Hematopoietic multipotent progenitor cell (in vitro differentiated cells): ENCODE results near the gene HOXA5. TPM values are rescaled to one million over a fixed set of nuclear protein-coding genes. Genes with fewer than 3 reads are reported as not detected.

Source experiments
- DNase-seq, 3 donors: peaks; one replicate each; pipeline ENCODE4 v3.0.0-alpha.2; 2011 to 2015; ENCODE audit warnings: low read depth in 2 of 3, low spot score in 2 of 3
- total RNA-seq: library from RNA; depleted of rRNA; stranded (reverse); fragments of >200 nt; gene quantifications from one replicate; pipeline ENCODE4 v1.2.3, GENCODE V29; 2012

HOXA5 gene
- 30.4 TPM for total RNA-seq

DNA sequence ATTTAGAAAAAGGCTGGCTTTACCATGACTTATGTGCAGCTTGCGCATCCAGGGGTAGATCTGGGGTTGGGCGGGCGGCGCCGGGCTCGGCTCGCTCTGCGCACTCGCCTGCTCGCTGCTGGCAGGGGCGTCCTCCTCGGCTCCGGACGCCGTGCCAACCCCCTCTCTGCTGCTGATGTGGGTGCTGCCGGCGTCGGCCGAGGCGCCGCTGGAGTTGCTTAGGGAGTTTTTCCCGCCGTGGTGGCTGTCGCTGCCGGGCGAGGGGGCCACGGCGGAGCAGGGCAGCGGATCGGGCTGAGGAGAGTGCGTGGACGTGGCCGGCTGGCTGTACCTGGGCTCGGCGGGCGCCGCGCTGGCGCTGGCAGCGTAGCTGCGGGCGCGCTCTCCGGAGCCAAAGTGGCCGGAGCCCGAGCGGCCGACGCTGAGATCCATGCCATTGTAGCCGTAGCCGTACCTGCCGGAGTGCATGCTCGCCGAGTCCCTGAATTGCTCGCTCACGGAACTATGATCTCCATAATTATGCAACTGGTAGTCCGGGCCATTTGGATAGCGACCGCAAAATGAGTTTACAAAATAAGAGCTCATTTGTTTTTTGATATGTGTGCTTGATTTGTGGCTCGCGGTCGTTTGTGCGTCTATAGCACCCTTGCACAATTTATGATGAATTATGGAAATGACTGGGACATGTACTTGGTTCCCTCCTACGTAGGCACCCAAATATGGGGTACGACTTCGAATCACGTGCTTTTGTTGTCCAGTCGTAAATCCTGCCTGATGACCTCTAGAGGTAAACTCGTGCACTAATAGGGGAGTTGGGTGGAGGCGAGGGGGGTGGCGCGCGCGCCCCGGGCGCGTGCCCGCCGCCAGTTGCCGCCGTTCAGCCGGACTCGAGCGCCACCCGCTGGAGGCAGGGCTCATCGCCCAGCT is at the start of gene HOXA5:
Gene HOXA5 (minus strand): TSS at position 659 of the 927 bp plus-strand sequence. CDS start 74 bp downstream, at position 585.
- DNase-seq = peak in 1 of 3 donors; percentile 78

DNA sequence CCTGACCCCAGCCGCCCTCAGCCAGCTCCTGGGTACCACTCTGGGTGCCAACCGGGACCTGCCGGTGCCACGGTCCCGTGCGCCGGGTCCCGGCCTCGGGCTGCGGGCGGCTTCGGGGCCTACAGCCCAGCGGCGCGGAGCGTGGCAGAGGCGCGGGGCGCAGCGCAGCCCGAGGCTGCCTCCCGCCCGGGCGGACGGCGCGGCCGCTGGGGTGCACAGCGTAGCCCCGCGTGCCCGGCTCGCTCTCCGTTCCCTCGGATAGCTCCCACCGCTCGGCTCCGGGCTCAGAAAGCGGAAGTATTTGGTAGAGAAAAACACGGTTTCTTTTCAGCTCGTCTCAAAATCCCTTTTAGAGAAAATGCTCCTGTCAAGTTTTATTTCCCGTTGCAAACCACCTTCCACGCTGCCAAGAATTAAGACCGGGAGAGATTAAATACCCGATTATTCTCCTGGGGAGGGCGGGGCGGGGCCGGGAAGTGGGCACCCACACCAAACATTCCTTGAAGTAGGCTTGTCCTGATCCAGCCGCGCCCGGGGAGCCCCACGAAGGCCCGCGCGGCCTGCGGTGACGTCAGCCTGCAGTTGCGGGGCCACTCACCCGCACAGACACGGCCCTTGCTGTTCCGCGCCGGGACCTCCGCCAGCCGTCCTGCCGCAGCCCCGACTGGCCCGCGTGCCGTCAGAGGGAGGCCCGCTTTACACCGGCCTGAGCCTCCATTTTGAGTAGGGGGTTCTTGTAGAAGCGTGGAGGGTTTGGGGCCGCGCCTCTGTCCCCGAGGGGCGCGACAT is 49.3 kb upstream of the HOXA5 start:
- DNase-seq = peak in 2 of 3 donors; percentile 73 to 81

DNA sequence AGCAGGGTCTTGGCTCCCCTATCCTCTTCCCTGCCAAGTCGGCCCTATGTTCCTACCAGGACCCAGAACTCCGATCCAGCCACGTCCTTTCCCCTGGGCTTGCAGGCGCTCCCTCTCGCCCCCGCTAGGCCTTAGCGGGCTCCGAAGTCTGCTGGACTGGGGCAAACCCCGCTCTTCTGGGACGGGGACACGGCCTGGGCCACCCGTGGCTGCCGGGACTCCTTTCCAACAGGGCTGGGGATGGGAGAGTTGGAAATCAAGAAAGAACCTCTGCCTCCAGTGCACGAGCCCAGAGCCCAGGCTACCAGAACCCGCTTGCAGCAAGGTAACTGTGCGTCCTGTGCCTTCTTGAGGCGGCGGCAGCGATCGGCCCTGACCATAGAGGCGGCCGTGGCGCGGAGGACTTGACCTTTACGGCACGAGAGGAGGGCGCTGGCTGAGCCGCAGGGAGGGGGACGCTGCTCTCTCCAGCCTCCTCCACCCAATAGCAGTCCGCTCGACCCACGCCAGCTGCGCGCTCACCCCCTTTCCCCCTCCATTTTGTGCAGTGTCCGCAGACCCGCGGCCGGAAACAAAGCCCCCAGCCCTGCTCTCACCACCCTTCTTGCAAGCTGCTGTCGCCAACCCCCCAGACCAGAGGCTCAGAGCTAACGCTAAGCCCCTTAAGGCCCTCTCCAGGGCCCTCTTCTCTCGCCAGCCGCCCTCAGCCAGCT is 48.5 kb upstream of the HOXA5 start:
- DNase-seq = no peak

DNA sequence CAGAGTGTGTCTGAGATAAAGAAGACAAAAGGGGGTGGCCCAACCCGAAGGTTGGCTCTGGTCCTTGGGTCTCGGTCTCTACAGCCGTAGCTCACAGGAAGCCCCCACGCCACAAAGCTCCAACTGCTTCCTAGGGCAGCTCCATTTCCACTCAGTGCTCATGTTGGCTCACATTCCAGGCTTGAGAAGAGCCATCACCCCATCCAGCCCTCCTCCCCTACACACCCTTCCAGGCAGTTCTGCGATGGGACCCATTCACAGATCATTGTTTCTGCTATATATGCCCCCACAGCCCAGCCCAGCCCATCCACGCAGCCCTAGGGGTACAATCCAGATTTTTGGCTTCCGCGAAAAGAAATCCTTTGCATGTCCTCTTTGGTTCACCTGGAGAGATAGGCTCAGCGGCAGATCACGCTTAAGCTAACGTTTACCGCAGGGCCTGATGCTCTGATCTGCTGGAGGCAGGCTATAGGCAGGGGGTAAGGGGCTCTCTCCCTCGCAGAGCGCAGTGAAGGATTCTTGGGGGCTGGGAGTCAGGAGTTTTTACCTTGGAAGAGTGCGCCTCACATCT is 47.8 kb upstream of the HOXA5 start:
- no peak for DNase-seq

DNA sequence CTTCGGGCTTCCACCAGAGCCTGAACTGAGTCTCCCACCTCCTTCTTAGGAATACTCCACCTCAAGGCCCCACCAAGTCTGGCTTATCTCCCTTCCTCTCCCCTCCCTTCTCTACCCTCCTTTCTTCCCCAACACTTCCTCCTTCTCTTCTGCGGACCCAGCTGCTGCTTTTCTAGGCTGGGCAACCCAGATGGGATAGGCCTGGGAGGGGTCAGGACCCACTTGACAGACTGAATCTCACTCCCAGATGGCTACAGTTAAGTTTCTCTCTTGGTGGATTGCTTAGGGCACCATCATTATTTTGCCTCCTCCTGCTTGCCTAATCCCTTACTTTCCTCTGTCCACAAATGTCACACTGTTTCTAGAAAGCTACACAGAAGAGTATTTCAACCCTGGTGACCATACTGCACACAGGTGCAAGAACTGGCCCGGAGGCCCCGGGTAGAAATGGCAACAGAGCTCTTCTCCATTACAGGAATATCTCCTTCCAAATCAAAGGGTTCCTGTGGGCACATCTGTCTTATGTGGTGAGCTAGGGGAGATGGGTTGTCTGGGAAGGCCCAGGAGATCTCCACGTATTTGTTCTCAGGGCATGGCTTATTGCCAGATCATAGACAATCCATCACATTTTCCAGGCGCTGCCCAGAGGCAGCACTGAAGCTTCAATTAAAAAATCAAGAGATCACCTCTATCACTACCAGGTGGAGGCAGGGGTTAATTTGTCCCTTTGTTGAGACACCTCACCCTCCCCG is 46.7 kb upstream of the HOXA5 start:
- DNase-seq = no peak

DNA sequence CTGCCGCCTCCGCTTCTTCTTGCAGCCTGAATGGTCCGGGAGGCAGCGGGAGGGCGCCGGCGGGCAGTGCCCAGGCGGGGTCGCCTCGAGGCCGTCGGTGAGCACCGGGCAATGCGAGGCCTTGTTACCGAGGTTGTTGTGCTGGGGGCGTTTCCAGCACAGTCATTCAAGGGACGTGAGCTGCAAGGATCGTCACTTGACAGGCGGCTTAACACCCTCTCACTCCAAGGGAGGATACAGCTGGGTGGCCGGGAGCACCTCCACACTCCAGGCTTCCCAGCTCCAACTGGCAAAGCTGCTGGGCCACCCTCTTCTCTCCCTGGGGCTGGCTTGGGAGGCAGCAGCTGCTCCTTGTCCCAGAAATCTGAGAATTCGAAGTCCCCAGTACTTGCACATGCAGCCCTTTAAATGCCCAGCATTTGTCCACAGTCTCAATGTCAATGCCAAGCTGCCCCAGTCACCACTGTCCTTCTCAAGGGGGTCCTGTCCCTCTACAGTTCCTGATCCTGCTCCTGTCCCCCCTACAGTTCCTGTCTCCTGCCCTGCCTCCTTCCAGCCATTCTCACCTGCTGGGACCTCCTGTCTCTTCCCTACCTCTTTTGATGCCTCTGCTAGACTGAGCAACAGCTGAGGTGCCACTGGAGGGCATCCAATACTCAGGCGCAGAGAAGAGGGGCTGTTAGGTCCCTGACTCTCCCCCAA is 46.0 kb upstream of the HOXA5 start:
- no peak for DNase-seq

DNA sequence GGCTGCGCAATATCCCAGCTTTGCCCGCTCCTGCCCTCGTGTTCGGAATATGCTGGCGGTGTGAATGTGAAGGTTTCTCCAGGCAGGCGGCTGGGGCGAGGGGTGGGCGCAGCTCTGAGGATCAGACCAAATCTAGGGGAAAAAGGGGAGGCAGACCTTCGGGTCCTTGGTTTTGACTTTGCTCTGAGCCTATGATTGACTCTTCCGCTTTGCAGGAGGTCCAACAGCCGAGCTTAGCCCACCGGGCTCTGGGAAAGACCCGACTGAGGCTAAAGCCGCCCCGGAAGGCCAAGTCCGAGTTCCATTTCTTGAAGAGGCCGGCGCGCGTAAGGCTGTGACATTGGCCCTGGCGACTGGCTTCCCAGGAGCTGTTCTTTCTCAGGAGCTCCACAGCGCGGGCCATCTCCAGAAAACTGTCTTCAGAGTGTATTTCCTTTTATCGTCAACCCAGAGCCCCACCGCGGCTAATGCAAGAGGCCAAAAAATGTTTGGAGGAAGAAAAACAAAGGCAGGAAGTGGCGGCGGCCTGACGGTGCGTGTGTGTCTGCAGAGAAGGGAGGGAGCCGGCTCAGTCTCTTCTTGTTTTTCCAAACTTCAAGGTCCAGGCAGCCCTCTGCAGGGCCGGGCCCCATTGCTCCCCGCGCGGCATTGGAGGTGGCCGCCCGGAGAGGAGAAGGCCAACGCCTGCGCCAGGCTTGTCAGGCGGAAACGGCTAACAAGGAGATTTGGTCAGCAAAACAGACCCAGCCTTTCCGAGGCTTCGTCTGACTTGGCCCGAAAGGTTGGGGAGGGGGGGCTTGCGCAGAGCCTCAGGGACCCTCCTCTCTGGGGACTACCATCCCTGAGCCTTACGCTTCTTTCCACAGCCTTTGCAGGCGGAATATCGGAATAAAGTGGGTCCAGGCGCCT is 45.2 kb upstream of the HOXA5 start:
- DNase-seq = peak in 1 of 3 donors; percentile 31

DNA sequence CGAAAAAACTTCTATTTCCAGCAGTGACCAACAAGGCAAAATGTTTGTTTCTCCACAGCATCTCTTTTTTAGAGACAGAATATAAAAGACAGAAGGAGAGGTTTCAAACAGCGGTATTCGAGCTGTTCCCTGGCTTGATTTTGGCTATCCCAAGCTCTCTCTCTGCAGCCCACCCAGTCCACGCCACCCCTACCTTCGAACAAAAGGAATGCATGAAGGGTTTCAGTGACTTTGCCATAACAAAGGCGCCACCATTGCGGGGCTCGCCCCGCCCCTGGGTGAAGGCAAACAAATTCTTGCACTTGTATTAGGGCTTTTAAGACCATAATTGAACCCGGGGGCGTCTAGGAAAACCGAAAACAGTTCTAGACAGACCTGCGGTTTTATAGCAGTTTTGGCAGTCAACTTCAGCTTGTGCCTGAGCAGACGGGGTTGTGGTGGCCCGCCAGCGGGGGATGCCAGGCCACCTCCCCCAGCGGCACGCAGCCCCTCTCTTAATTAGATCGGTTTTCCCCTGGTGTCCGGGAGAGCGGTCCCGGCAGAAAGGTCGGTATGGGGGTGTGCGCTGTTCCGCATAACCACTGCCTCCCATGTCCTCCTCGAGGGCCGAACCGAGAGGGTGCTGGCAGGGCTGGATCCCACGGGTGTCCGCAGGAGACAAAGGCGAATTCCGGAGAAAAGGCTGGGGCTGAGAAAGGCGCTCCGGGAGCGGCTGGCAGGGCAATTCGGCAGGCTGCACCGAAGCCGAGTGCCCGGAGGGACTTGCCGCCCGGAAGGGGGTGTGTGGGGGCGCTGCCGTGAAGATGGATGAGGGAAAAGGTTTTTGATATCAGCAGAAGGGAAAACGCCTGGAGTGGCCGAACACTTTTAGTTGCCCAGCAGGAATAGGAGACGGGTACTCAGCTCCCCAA is 44.2 kb upstream of the HOXA5 start:
- DNase-seq = peak in 1 of 3 donors; percentile 24

DNA sequence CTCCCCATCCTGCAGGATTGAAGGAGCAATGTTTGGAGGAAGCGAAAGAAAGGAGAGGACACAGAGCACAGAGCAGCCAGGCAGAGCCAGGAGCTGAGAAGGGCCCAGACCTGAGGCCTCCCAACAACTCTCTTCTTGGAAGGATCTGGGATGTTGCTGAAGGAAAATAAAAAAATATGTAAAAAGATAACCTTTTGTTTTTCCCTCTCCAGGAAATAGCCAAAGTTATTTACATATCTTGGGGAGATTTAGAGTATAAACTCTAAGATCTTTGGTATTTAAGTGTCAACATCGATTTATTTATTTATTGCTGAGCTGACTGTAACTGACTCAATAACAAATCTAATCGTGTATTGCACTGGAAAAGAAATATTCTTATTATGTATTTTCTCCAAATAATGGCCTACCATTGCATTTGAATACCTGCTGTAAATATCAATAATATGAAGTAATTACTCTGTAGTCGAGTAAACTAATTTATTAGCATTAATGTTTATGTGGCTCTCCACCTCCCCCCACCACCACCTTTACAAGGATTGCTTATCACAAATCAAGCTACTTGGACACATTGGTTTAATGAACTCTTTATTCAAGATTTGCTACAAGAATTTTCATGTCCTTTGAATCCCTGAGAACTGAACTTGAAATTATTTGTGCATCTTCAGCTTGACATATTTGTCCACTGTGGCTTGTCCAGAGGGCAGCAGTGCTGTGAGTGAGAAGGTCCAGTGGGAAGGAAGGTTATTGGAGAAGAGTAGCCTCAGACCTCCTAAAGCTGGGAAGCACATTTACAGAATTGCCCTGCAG is 43.4 kb upstream of the HOXA5 start:
- DNase-seq = no peak

DNA sequence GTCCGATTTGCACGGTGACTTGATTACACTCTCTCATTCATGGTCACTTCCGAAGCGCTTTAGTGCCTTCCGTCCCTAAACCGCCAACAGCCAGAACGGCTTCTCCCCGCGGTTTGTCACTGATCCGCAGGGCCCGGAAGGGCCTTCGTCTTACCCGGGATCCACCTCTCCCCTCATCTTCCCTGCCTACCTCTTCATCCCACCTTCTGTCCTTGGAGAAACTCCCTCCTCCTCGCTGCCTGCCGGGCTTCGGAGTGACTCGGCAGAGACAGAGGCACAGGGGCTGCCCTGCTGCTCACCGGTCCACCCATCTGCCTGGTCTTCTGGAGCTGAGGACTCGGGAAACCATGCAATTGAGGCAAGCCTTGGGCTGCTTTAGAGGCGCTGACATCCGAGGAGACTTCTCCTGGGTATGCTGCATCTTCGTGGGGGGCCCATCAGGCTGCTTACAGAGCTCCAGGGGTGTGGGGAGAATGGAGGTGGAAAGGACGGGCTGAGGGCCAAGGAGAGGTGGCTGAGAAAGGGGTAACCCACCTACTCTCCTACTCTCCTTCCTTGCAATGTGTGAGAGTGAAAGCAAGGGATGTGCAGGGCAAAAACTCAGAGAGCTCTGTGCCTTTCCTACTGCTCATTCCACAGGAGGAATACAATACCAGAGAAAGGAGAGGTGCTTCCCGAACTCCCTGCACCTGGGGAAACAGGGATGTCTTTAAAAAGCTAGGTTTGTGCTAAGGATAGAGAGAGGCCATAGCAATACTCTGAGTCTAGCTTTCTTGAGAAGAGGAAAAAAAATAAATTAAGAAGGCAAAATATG is 42.6 kb upstream of the HOXA5 start:
- DNase-seq = peak in 1 of 3 donors; percentile 22

DNA sequence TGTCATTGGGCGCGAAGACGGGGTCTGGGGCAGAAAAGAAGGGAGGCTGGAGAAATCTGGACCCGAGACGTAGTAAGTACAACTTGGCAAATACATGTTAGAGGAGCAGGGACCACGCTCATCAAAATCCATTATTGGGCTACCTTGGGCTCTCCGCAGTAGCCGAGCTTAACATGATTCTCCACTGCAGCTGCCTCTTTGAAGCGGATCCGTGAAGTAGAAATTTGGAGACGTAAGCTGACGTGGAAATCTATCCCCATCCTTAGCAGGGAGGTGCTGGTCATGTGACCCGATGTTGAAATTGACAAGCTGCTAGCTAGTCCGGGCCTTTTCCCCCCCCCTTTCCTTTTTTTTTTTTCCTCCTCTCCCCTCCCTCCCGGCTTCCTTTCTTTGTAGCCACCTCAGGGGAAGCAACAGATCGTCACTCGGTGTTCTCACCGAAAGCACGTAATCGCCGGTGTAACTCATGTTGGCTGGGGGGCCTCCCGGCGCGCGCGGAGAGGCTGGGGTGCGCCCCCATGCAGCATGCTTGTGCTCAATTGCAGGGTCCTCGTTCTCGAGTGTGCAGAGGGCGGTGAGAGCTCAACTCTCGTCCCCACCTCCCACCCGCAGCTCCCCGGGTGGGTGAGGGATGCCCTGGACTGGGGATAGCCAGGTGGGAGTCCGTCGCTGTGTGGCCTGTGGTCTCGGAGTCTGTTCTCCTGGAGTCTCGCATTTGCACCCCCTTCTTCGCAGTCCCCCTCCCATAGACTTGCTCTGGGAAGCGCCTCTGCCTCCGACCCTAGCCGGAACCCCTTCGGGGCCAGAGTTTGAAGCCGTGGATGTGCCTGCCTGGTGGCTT is 41.8 kb upstream of the HOXA5 start, which contains the start of gene HOXA11:
Gene HOXA11 (minus strand): TSS at position 220 of the 841 bp plus-strand sequence. CDS start 88 bp downstream, at position 132.
- peak in 1 of 3 donors; percentile 38 for DNase-seq

DNA sequence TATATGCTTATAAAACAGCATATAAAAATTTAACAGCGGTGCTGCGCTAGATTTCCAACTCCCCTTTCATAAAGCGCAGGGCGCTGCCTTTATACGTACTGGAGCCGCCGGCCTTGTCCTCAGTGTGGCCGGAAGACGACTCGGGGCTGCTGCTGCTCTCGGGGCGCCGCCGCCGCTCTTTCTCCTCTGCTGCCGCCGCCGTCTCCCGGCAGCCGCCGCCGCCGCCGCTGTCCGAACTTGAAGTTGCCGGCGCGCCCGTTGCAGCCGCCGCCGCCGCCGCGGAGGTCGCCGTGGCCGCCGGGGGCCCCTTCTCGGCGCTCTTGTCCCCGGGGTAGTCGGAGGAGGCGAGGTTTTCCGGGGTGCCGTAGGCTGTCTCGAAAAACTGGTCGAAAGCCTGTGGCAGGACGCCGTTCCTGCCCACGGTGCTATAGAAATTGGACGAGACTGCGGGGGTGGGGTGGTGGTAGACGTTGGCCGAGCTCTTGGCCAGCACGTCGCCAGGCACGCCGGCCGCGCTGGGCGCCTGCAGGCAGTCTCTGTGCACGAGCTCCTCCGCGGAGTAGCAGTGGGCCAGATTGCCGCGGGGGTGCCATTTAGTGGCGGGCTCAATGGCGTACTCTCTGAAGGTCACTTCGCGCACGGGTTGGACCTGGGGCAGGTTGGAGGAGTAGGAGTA is 41.0 kb upstream of the HOXA5 start:
- DNase-seq = peak in 1 of 3 donors; percentile 52

DNA sequence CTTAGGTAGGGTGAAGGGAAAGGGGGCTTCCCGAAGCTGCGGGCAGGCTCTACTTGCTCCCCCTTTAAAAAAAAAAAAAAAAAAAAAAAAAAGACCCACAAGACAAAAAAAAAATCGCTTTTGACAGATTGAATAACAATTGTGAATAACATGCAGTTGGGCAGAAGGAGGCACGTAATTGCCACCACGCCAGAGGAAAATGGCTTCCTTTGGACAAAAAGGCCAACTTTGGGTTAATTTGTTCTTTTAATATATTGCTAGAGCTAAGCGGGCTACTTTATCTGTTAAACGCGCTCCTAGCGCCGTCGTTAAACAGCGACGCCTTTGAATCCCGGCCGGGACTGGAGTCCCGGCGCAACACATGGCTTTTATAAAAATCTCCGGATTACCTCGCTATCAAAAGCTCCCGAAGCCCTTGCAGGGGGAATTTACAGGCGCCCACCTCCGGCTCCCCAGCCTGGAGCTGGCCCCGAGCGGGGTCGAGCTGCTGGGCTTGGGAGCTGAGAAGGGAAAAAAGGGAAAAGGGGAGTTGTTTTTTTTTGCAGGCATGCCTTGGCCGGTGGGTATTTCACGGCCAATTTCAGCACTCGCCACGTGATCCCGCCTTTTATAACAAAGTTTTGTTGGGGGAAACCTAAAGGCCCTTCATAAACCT is 40.3 kb upstream of the HOXA5 start:
- DNase-seq = peak in 1 of 3 donors; percentile 37
